HG03575 (cell line): ENCODE data around the gene MTARC2.

ENCODE experiments used
- ATAC-seq: cut with Tn5 transposase; IDR thresholded peaks from one replicate; pipeline ENCODE4 v1.9.1; 2021; ENCODE audit not compliant: unreplicated experiment, insufficient number of reproducible peaks, low FRiP score; ENCODE audit errors: extremely low read depth

The MTARC2 gene

GRCh38 chr1:220815409-220815808 is 67.3 kb downstream of the MTARC2 start:
- ATAC-seq, result no peak

GRCh38 chr1:220817907-220818306 is 69.8 kb downstream of the MTARC2 start:
- no peak for ATAC-seq

DNA sequence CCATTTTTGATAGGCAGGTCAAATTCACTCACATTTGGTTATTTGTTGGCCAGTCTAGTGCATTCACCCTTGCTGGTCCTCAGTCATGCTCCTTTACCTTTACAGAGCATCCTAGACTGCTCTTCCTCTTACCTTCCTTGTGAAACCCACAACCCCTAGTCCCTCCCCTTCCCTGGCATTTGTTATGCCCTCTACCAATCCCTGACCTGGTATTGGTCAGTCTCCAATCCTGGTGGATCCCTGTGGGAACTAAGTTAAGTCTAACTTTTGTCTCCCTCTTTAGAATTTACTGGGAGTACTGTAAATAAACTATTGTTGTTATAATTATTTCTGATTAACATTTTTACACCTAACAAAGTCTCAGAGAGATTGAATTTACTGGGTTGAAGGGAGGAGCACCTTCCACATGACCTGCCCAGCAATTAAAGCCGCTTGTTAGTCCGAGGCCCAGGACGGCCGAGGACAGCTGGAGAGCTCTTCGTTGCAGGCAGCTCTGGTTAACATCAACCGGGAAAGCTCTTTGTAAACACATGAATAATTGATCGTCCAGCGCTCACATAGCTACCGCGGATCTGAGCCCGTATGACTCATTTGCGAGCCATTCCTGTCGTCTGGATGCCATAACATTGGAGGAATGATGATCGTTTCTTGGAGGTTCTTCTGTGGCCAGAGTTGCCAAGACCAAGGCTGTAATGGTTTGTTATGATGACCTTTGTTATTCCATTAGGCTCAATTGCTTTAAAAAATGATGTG is 70.5 kb downstream of the MTARC2 start:
- no peak for ATAC-seq

- no peak for ATAC-seq
These were observed 71.4 kb downstream of the MTARC2 start for GRCh38 chr1:220819467-220820026.

DNA sequence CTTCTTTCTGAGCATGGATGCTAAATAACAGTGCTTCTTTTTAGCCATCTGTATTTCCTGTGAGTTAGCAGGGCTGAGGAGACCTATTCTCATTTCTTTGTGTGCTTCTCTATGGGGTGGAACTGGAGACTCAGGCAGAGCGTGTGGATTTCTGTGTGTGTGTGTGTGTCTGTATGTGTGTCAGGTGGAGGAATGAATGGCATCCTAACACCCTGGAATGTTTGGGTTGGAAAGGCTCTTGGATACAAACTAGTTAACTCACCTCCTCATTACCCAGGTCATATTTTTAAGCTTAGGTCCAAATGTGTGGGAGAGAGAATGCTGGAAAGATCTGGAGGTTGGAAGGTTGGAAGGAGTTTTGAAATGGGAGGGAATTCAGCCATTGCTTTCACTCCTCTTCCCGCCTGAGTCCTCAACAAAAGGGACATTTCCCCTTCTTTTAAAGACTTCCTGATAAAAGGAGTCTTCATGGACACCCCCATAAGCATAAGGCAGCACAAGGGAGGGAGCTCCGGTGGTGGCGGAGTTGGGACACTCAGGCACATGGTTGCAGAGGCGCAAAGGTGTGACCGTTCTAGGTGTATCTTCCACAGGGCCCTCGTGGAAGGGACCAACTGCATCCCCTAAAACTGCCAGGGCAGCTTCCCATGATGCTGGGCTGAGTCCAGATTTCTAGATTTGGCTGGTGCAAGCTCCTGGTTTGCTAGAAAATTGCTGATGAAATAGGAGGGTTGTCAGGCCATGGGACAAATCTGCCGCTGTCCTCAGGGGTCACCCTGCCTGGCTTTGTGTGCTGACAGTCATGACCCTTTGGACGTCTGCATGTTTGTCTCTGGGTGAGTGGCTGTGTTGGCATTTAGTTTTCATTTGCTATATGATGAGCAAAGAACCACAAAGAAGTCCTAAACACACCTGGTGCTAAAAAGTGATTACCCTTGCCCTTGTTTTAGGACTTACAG is 76.2 kb downstream of the MTARC2 start:
- no peak for ATAC-seq

DNA sequence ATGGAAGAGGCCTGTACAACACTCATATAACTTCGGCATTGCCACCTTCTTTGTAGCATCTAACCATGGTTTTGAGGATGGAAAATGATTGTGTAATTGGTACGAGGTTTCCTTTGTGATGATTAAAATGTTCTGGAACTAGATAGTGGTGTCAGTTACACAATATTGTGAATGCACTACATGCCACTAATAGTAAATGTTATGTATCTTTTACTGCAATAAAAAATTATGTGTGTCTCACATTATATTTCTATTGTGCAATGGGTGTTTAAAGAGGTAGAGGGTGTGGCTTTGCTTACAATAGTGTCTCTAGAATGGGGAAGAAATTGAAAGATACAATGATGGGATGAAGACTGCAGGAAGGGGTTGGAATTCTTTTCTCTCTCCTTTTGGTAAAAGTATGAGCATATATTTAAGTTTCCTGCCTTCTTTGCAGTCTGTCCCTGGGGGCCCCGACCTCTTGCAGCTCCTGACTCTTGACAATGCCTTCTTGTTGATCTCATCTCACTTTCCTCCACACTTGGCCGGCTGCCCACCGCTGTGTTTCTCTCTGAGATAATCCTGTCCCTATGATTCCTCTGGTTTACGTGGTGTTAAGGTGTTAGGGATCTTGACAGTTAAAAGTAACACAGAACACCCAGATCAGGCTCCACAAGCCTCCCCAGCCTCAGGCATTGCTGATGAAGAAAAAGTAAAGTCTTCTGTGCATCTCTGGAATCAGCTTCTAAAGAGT is 77.9 kb downstream of the MTARC2 start:
- ATAC-seq, result no peak

DNA sequence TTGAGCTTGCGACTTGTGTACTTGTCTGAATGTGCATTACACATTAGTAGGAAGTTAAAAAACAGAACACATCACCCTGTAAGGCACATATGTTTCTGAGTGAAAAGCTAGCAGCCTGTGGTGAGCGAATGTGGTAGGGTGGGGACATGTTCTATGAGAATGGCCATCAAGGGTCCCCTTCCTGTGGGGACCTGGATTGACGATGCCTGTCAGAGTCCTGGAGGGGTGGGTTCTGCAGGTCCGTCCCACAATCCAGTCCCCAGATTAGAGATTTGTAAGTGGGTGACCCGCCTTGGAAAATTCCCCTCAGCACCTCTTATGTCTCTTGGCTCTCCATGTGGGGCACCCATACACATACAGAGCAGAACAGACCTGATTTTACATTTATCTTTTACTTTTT is 78.6 kb downstream of the MTARC2 start:
- ATAC-seq, result no peak

GRCh38 chr1:220827445-220828178 is 79.5 kb downstream of the MTARC2 start:
- no peak for ATAC-seq

- no peak for ATAC-seq
These were observed 80.0 kb downstream of the MTARC2 start for GRCh38 chr1:220828179-220828490.

GRCh38 chr1:220828950-220829586 is 80.9 kb downstream of the MTARC2 start:
- ATAC-seq, result no peak

- ATAC-seq, result no peak
These were observed 85.3 kb downstream of the MTARC2 start for GRCh38 chr1:220833436-220833835.
